NCI-H128 (cell line): ENCODE results near the gene MAS1.
"Not testable (repeated sequence)": the region's sequence is repeated elsewhere in the genome, so short reads cannot be mapped to it uniquely, and the experiment has no call there.

Experiments used
- DNase-seq: peaks from one replicate; lab custom pipeline; 2025; ENCODE audit not compliant: unreplicated experiment; lab: John Stamatoyannopoulos, UW

The MAS1 gene

GRCh38 chr6:159890792-159891191, at the start of gene MAS1:
MAS1 (plus strand) TSS chr6:159890988; CDS start chr6:159906956, 15,968 bp downstream.
- DNase-seq: no peak

- no peak for DNase-seq
Observed at GRCh38 chr6:159842035-159842434, 48.8 kb upstream of the MAS1 start.

- no peak for DNase-seq
Observed at GRCh38 chr6:159844737-159845645, 45.8 kb upstream of the MAS1 start.

- not testable (repeated sequence) for DNase-seq
Observed at GRCh38 chr6:159848552-159848951, 42.2 kb upstream of the MAS1 start.

GRCh38 chr6:159849851-159850250, 40.9 kb upstream of the MAS1 start:
- DNase-seq: not testable (repeated sequence)

GRCh38 chr6:159852877-159853276, 37.9 kb upstream of the MAS1 start:
- no peak for DNase-seq

GRCh38 chr6:159853754-159854153, 37.0 kb upstream of the MAS1 start:
- DNase-seq: no peak

GRCh38 chr6:159854959-159855358, 35.8 kb upstream of the MAS1 start:
- no peak for DNase-seq

GRCh38 chr6:159858259-159858658, 32.5 kb upstream of the MAS1 start:
- no peak for DNase-seq

GRCh38 chr6:159860482-159860881, 30.3 kb upstream of the MAS1 start:
- no peak for DNase-seq

- DNase-seq: no peak
Observed at GRCh38 chr6:159862103-159862502, 28.7 kb upstream of the MAS1 start.

- peak; percentile 59 for DNase-seq
Observed at GRCh38 chr6:159863341-159863740, 27.4 kb upstream of the MAS1 start.

- DNase-seq: no peak
Observed at GRCh38 chr6:159865226-159865920, 25.4 kb upstream of the MAS1 start.

- no peak for DNase-seq
Observed at GRCh38 chr6:159866286-159867247, 24.2 kb upstream of the MAS1 start.

GRCh38 chr6:159871241-159871640, 19.5 kb upstream of the MAS1 start:
- no peak for DNase-seq

- no peak for DNase-seq
Observed at GRCh38 chr6:159871906-159872305, 18.9 kb upstream of the MAS1 start.

GRCh38 chr6:159874435-159874834, 16.4 kb upstream of the MAS1 start:
- DNase-seq: no peak

- DNase-seq: no peak
Observed at GRCh38 chr6:159875194-159875593, 15.6 kb upstream of the MAS1 start.

- no peak for DNase-seq
Observed at GRCh38 chr6:159876242-159876641, 14.5 kb upstream of the MAS1 start.

- no peak for DNase-seq
Observed at GRCh38 chr6:159877256-159877808, 13.5 kb upstream of the MAS1 start.

- no peak for DNase-seq
Observed at GRCh38 chr6:159878341-159878740, 12.4 kb upstream of the MAS1 start.
